HL-60 (cell line): ENCODE data around the gene GET4.
"Not testable (repeated sequence)": the region's sequence is repeated elsewhere in the genome, so short reads cannot be mapped to it uniquely, and the experiment has no call there.

Source experiments
- GABPA ChIP-seq: IDR thresholded peaks from 2 replicates; pipeline ENCODE4 v1.6.1; 2012; ENCODE audit warnings: low read depth
- POLR2AphosphoS5 ChIP-seq: IDR thresholded peaks from 2 replicates; pipeline ENCODE4 v1.6.1; 2012; ENCODE audit warnings: low read depth
- SPI1 ChIP-seq: IDR thresholded peaks from 2 replicates; pipeline ENCODE4 v1.6.1; 2012; ENCODE audit warnings: low read depth, mild to moderate bottlenecking, borderline replicate concordance
- TF ChIP-seq, protein P1 (sequence below): IDR thresholded peaks from one replicate; pipeline ENCODE4 v1.5.1; 2011; ENCODE audit warnings: low read length, control low read depth, inconsistent platforms; ENCODE audit not compliant: insufficient read depth
- TF ChIP-seq, protein P2 (sequence below): IDR thresholded peaks from 2 replicates; pipeline ENCODE4 v1.6.1; 2012; ENCODE audit warnings: low read depth; ENCODE audit not compliant: insufficient replicate concordance

DNA sequence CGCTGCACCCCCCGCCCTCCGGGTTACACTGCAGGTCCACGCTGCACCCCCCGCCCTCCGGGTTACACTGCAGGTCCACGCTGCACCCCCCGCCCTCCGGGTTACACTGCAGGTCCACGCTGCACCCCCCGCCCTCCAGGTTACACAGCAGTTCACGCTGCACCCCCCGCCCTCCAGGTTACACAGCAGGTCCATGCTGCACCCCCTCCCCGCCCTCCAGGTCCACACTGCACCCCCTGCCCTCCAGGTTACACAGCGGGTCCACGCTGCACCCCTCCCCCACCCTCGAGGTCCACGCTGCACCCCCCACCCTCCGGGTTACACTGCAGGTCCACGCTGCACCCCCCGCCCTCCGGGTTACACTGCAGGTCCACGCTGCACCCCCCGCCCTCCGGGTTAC, 47.7 kb downstream of the GET4 start:
- TF ChIP-seq, protein P1, sequence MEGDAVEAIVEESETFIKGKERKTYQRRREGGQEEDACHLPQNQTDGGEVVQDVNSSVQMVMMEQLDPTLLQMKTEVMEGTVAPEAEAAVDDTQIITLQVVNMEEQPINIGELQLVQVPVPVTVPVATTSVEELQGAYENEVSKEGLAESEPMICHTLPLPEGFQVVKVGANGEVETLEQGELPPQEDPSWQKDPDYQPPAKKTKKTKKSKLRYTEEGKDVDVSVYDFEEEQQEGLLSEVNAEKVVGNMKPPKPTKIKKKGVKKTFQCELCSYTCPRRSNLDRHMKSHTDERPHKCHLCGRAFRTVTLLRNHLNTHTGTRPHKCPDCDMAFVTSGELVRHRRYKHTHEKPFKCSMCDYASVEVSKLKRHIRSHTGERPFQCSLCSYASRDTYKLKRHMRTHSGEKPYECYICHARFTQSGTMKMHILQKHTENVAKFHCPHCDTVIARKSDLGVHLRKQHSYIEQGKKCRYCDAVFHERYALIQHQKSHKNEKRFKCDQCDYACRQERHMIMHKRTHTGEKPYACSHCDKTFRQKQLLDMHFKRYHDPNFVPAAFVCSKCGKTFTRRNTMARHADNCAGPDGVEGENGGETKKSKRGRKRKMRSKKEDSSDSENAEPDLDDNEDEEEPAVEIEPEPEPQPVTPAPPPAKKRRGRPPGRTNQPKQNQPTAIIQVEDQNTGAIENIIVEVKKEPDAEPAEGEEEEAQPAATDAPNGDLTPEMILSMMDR = not testable (repeated sequence)
- TF ChIP-seq, protein P2, sequence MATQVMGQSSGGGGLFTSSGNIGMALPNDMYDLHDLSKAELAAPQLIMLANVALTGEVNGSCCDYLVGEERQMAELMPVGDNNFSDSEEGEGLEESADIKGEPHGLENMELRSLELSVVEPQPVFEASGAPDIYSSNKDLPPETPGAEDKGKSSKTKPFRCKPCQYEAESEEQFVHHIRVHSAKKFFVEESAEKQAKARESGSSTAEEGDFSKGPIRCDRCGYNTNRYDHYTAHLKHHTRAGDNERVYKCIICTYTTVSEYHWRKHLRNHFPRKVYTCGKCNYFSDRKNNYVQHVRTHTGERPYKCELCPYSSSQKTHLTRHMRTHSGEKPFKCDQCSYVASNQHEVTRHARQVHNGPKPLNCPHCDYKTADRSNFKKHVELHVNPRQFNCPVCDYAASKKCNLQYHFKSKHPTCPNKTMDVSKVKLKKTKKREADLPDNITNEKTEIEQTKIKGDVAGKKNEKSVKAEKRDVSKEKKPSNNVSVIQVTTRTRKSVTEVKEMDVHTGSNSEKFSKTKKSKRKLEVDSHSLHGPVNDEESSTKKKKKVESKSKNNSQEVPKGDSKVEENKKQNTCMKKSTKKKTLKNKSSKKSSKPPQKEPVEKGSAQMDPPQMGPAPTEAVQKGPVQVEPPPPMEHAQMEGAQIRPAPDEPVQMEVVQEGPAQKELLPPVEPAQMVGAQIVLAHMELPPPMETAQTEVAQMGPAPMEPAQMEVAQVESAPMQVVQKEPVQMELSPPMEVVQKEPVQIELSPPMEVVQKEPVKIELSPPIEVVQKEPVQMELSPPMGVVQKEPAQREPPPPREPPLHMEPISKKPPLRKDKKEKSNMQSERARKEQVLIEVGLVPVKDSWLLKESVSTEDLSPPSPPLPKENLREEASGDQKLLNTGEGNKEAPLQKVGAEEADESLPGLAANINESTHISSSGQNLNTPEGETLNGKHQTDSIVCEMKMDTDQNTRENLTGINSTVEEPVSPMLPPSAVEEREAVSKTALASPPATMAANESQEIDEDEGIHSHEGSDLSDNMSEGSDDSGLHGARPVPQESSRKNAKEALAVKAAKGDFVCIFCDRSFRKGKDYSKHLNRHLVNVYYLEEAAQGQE = not testable (repeated sequence)
- TF ChIP-seq POLR2AphosphoS5, GABPA, SPI1: not testable (repeated sequence)
